OCI-LY3 (cell line): ENCODE measurements around the gene ABO.
"Not testable (repeated sequence)": the region's sequence is repeated elsewhere in the genome, so short reads cannot be mapped to it uniquely, and the experiment has no call there.

ENCODE experiments used
- CTCF ChIP-seq: fragments of 200-600, 300-600 bp; sonication (generic); IDR thresholded peaks from 2 replicates; pipeline ENCODE4 v1.5.1; 2014; ENCODE audit warnings: antibody characterized with exemption, low read length, low read depth
- EZH2phosphoT487 ChIP-seq: fragments of 200-600 bp; shearing (Covaris generic); IDR thresholded peaks from 2 replicates; pipeline ENCODE4 v1.6.1; 2018; ENCODE audit warnings: antibody characterized with exemption, mixed run types, low read depth

GRCh38 chr9:133227996-133228395, 47.0 kb downstream of the ABO start:
- not testable (repeated sequence) for TF ChIP-seq CTCF, EZH2phosphoT487
